ENCODE data around the gene CFL1. TPM values are rescaled to one million over a fixed set of nuclear protein-coding genes. Genes with fewer than 3 reads are reported as not detected.
A peak's percentile ranks its signal among the peaks of the same experiment; 100 is the strongest.

Gene CFL1
- polyA plus RNA-seq, 1 of the 3 experiments (the other 2 are of a cell fraction), result 4,252 TPM

DNA sequence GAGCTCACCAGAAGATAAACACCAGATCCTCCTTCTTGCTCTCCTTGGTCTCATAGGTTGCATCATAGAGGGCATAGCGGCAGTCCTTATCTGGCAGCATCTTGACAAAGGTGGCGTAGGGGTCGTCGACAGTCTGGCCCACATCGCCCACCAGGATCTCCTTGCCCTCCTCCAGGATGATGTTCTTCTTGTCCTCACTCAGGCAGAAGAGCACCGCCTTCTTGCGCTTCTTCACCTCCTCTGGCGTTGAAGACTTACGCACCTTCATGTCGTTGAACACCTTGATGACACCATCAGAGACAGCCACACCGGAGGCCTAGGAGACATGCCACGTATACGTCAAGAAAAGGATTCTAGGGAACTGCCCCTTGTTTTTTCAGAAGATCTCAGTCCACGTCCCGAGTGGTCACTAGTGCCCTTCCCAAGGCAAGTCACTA lies 2.0 kb downstream of the CFL1 start:
- H3F3A ChIP-seq (replicated peaks; ENCODE audit: insufficient read depth), result peaks cover 72% of the 10 kb centered on the region
- ChIA-PET POLR2A (no interaction called here), CTCF (interaction anchor here (0.8 to 1.4 kb wide), 2 partner anchors 29 to 76 kb away, joined by 4 read pairs; no protein-coding TSS in a partner anchor)
- peak overlapping the region; percentile 92 for H3K9ac ChIP-seq
- H4K20me1 ChIP-seq (ENCODE audit: insufficient read depth), result peaks cover 56% of the 10 kb centered on the region
- H3K27me3 ChIP-seq (ENCODE audit: insufficient read depth), result no peaks in the 10 kb centered on the region
- H3K4me2 ChIP-seq, result peak overlapping the region; percentile 93
- no peak for DNase-seq
- H2AFZ ChIP-seq (ENCODE audit: low read depth), result no peak overlapping the region
- 94% methylated on average over 15 of the region's 15 CpGs for WGBS (ENCODE audit: low lambda C conversion rate)
- H3K27ac ChIP-seq (ENCODE audit: low read depth in 2 of 2, low read length in 1 of 2), result peak overlapping the region in 1 of 2 experiments; percentile 93; a peak in 2 of 4 replicates
- H3K9me2 ChIP-seq, result no peaks in the 10 kb centered on the region
- peaks cover 0 to 19% of the 10 kb centered on the region in 2 experiments; a peak in 2 of 4 replicates for H3K4me1 ChIP-seq (ENCODE audit: control insufficient read depth in 1 of 2, insufficient read depth in 2 of 2, low read depth in 1 of 2, low read length in 1 of 2)
- H3K79me2 ChIP-seq (ENCODE audit: insufficient read depth), result peaks cover 50% of the 10 kb centered on the region
- H3K36me3 ChIP-seq (replicated peaks in 1 of 2; ENCODE audit: control insufficient read depth in 1 of 2, insufficient read depth in 2 of 2, low read length in 1 of 2), result peaks cover 44 to 55% of the 10 kb centered on the region in 2 experiments
- peak overlapping the region; percentile 97 to 98 for H3K4me3 ChIP-seq (ENCODE audit: low read depth in 2 of 2, low read length in 1 of 2)
- TF ChIP-seq RCOR1 (IDR thresholded peaks at IDR 0.05; ENCODE audit: low read length) (no peak), SIN3A (IDR thresholded peaks at IDR 0.05; ENCODE audit: borderline replicate concordance, low read depth, low read length) (no peak), MXI1 (IDR thresholded peaks at IDR 0.05; ENCODE audit: low read depth, low read length) (no peak), CHD2 (IDR thresholded peaks at IDR 0.05; ENCODE audit: low read length, partially characterized antibody) (no peak), ELF1 (IDR thresholded peaks at IDR 0.05) (no peak), MEF2A (IDR thresholded peaks at IDR 0.05; ENCODE audit: borderline replicate concordance, low read depth) (no peak), YY1 (IDR thresholded peaks at IDR 0.05; ENCODE audit: low read depth) (no peak), NFIC (IDR thresholded peaks at IDR 0.05; ENCODE audit: borderline replicate concordance) (no peak), GATA2 (CRISPR knock-in tag; IDR thresholded peaks at IDR 0.05) (no peak), TCF12 (IDR thresholded peaks at IDR 0.05) (no peak)
- TF ChIP-seq, protein P1, sequence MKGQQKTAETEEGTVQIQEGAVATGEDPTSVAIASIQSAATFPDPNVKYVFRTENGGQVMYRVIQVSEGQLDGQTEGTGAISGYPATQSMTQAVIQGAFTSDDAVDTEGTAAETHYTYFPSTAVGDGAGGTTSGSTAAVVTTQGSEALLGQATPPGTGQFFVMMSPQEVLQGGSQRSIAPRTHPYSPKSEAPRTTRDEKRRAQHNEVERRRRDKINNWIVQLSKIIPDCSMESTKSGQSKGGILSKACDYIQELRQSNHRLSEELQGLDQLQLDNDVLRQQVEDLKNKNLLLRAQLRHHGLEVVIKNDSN (IDR thresholded peaks at IDR 0.05; ENCODE audit: borderline replicate concordance, low read depth), result no peak
- no peaks in the 10 kb centered on the region for H3K9me3 ChIP-seq

DNA sequence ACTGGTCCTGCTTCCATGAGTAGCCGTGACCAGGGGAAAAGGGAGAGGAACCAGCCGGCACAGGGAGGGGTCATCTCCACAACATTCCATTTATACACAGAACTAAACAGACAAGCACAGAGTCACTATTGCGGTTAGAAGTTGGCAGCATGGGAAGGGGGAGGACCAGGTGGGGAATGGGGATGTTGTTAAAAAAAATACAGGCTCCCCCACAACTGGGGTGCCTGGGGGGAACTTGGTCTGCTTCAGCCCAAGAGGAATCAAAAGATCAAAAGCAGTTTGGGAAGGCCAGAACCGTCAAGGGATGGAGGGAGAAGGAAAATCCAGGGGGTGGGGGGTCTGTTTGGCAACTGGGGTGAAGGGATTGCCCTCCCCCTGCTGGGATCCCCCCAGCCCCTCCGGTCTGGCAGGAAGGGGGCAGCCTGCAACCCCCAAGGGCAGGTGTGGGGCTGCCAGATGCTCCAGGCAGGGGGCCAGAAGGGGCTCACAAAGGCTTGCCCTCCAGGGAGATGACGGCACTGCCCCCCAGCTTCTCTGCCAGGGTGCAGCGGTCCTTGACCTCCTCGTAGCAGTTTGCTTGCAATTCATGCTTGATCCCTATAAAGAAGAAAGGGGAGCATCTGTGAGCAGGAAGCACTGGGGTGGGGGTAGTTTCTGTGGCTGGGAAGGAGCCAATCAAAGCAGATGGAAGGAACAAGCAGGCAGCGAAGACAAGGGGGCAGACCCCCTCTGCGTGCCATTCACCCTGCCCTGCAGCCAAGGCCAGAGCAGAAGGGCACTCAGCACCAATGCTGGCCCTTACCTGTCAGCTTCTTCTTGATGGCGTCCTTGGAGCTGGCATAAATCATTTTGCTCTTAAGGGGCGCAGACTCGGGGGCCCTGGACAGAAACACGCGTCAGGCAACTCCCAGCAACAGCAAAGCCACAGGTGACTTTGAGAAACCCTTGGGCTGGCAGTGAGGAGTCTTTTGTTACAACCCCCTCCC lies 2.8 kb downstream of the CFL1 start:
- 85% methylated on average over 15 of the region's 15 CpGs for WGBS (ENCODE audit: low lambda C conversion rate)

More for the DNA sequence above, 2.8 kb downstream of the CFL1 start:
- Histone ChIP-seq H3K9me3 (no peaks in the 10 kb centered on the region), H3K9me2 (no peaks in the 10 kb centered on the region), H3K4me2 (peak overlapping the region; percentile 93), H3K27me3 (ENCODE audit: insufficient read depth) (no peaks in the 10 kb centered on the region), H3K27ac (ENCODE audit: low read depth in 2 of 2, low read length in 1 of 2) (no peak overlapping the region; a peak in 1 of 4 replicates), H3K36me3 (replicated peaks in 1 of 2; ENCODE audit: control insufficient read depth in 1 of 2, insufficient read depth in 2 of 2, low read length in 1 of 2) (peaks cover 44 to 55% of the 10 kb centered on the region in 2 experiments), H4K20me1 (ENCODE audit: insufficient read depth) (peaks cover 56% of the 10 kb centered on the region), H3K4me1 (ENCODE audit: control insufficient read depth in 1 of 2, insufficient read depth in 2 of 2, low read depth in 1 of 2, low read length in 1 of 2) (peaks cover 0 to 19% of the 10 kb centered on the region in 2 experiments; a peak in 2 of 4 replicates), H3F3A (replicated peaks; ENCODE audit: insufficient read depth) (peaks cover 76% of the 10 kb centered on the region), H2AFZ (ENCODE audit: low read depth) (no peak overlapping the region), H3K79me2 (ENCODE audit: insufficient read depth) (peaks cover 45% of the 10 kb centered on the region), H3K4me3 (ENCODE audit: low read depth in 2 of 2, low read length in 1 of 2) (peak overlapping the region in 1 of 2 experiments; percentile 98; a peak in 3 of 4 replicates), H3K9ac (no peak overlapping the region)
- CTCF ChIA-PET, result interaction anchor here (0.6 to 0.8 kb wide), 2 partner anchors 29 to 686 kb away, joined by 3 to 4 read pairs; no protein-coding TSS in a partner anchor
- DNase-seq, result no peak
- TF ChIP-seq, protein P2, sequence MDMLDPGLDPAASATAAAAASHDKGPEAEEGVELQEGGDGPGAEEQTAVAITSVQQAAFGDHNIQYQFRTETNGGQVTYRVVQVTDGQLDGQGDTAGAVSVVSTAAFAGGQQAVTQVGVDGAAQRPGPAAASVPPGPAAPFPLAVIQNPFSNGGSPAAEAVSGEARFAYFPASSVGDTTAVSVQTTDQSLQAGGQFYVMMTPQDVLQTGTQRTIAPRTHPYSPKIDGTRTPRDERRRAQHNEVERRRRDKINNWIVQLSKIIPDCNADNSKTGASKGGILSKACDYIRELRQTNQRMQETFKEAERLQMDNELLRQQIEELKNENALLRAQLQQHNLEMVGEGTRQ (IDR thresholded peaks at IDR 0.05; ENCODE audit: borderline replicate concordance, low read depth, low read length), result no peak
- no peak for TF ChIP-seq RAD21 (IDR thresholded peaks at IDR 0.05; ENCODE audit: low read length)
- TF ChIP-seq SIN3A (IDR thresholded peaks at IDR 0.05; ENCODE audit: borderline replicate concordance, low read depth, low read length), result no peak
- TF ChIP-seq EP300 (IDR thresholded peaks at IDR 0.05; ENCODE audit: borderline replicate concordance in 1 of 2, low read depth in 1 of 2, low read length in 1 of 2), result no peak
- POLR2A ChIA-PET, result interaction anchor here (1.0 kb wide), 1 partner anchor 12 kb away, joined by 3 read pairs; no protein-coding TSS in a partner anchor

Data from SK-N-SH (cell line).